Measurements from ENCODE around the gene DAP. TPM values are rescaled to one million over a fixed set of nuclear protein-coding genes. Genes with fewer than 3 reads are reported as not detected.

Gene DAP
- total RNA-seq, 3 donors from 2014 or later (not counting 1 experiment from before 2014, with no cell fraction given) = 38.4 to 48.9 (median 44.9) TPM

DNA sequence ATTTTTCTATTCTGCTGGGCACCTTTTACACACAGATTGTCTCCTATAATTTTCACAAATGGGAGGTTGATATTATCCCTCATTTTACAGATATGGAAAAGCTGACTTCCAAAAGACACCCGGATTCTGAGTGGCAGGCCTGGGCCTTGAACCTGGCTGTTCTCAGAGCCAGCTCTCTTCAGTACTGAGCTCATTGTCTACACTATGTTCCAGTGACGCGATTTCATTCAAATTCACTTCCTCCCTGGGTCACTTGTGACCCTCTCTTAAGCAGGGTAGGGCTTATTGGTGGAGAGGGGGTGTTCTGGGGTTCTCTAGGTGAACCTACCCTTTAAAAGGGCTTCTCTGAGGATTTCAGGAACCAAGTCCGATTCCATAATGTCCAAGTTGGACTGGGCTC is 127.0 kb downstream of the DAP start:
- Histone ChIP-seq H3K27me3 (ENCODE audit: control insufficient read depth, insufficient read depth, low read length) (no peaks in the 10 kb centered on the region), H3K4me3 (ENCODE audit: low read length) (no peak overlapping the region), H3K4me1 (ENCODE audit: control insufficient read depth, insufficient read depth, low read length) (peaks cover 53% of the 10 kb centered on the region), H3K9me3 (ENCODE audit: control insufficient read depth, insufficient read depth, low read length) (no peaks in the 10 kb centered on the region), H3K27ac (ENCODE audit: low read length) (peak overlapping the region; percentile 55), H3K36me3 (ENCODE audit: control insufficient read depth, insufficient read depth, low read length) (no peaks in the 10 kb centered on the region)
- TF ChIP-seq, protein P1, sequence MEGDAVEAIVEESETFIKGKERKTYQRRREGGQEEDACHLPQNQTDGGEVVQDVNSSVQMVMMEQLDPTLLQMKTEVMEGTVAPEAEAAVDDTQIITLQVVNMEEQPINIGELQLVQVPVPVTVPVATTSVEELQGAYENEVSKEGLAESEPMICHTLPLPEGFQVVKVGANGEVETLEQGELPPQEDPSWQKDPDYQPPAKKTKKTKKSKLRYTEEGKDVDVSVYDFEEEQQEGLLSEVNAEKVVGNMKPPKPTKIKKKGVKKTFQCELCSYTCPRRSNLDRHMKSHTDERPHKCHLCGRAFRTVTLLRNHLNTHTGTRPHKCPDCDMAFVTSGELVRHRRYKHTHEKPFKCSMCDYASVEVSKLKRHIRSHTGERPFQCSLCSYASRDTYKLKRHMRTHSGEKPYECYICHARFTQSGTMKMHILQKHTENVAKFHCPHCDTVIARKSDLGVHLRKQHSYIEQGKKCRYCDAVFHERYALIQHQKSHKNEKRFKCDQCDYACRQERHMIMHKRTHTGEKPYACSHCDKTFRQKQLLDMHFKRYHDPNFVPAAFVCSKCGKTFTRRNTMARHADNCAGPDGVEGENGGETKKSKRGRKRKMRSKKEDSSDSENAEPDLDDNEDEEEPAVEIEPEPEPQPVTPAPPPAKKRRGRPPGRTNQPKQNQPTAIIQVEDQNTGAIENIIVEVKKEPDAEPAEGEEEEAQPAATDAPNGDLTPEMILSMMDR (IDR thresholded peaks at IDR 0.05) = no peak
- DNase-seq = no peak
- peak; percentile 28 to 46 (median 44) for ATAC-seq
- WGBS (ENCODE audit: insufficient coverage) = 81% methylated on average over 2 of the region's 4 CpGs
- Mint-ChIP-seq H3K27ac (peak overlapping the region; percentile 75 to 89), H3K36me3 (no peaks in the 10 kb centered on the region), H3K27me3 (ENCODE audit: low read depth in 2 of 2) (peaks cover 0 to 3% of the 10 kb centered on the region in 2 donors), H3K4me3 (peak overlapping the region; percentile 82), H3K9me3 (peaks cover 4% of the 10 kb centered on the region in 2 donors), H3K4me1 (peaks cover 24 to 58% of the 10 kb centered on the region in 2 donors)
- intact Hi-C loops (cut with micrococcal nuclease) = no loop called here

DNA sequence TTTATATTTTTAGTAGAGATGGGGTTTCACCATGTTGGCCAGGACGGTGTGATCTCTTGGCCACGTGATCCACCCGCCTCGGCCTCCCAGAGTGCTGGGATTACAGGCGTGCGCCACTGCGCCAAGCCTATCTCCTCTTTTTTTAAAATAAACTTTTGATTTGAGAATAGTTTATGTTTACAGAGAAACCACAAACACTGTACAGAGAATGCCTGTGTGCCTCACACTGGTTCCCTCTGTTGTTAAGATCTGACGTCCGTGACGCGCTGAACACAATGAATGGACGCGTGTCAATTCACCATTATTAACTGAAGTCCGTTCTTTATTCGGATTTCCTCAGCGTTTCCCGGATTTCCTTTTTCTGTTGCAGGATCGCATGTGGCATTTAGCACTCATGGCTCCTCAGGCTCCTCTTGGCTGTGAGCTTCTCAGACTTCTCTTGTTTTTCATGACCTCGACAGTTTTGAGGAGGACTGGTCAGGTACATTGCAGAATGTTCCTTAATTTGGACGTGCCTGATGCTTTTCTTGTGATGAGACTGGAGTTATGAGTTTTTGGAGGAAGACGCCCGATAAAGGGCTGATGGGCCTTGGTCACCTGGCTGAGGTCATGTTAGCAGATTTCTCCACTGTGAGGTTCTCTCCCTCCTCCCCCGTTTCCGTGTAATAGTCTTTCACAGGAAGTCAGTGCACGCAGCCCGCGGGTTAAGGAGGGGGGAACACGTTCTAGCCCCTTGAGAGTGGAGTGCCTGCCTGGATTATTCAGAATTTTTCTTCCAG is 127.6 kb downstream of the DAP start:
- H3K36me3 Mint-ChIP-seq = no peaks in the 10 kb centered on the region
- peaks cover 24 to 53% of the 10 kb centered on the region in 2 donors for H3K4me1 Mint-ChIP-seq
- peak overlapping the region; percentile 75 to 89 for H3K27ac Mint-ChIP-seq
- Histone ChIP-seq H3K4me1 (ENCODE audit: control insufficient read depth, insufficient read depth, low read length) (peaks cover 53% of the 10 kb centered on the region), H3K27me3 (ENCODE audit: control insufficient read depth, insufficient read depth, low read length) (no peaks in the 10 kb centered on the region), H3K4me3 (ENCODE audit: low read length) (no peak overlapping the region), H3K9me3 (ENCODE audit: control insufficient read depth, insufficient read depth, low read length) (no peaks in the 10 kb centered on the region), H3K27ac (ENCODE audit: low read length) (peak overlapping the region; percentile 55), H3K36me3 (ENCODE audit: control insufficient read depth, insufficient read depth, low read length) (no peaks in the 10 kb centered on the region)
- TF ChIP-seq, protein P1 (IDR thresholded peaks at IDR 0.05) = no peak
- peak overlapping the region; percentile 82 for H3K4me3 Mint-ChIP-seq
- intact Hi-C loops (cut with micrococcal nuclease) = no loop called here
- peak in 1 of 2 donors; percentile 64 for DNase-seq
- H3K27me3 Mint-ChIP-seq (ENCODE audit: low read depth in 2 of 2) = peaks cover 0 to 6% of the 10 kb centered on the region in 2 donors
- 27% methylated on average over 23 of the region's 28 CpGs for WGBS (ENCODE audit: insufficient coverage)
- H3K9me3 Mint-ChIP-seq = peaks cover 1 to 2% of the 10 kb centered on the region in 2 donors
- ATAC-seq = peak; percentile 66 to 78 (median 76)

DNA sequence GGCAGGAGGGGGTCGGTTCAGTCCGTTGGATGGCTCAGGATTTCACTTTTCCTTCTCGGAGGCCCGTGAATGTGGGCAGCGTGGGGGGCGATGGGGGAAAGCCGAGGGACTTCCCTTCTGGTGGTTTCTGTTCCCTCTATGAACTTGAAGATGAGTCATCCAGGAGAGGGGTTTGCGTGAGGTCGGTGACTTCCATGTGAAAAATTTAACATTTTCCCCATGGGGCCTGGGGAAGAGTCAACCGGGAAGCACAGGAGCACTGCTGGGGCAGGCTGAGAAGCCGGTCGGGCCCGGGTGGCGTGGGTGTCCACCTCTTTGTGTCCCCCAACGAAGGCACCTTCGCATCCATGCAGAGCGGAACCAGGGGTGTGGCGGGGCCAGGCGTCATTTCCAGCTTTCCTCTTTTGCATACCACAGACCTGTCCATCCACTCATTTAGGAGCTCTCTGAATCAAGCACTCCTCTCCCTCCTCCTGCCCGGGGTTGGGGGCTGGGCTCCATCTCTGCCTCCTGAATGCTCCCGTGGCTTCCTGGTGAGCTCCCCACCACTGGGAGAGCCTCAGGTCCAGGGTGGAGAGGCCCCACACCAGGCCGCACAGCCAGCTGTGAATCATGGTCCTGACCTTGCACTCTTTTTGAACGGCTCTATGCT is 128.8 kb downstream of the DAP start:
- Histone ChIP-seq H3K27ac (ENCODE audit: low read length) (peak overlapping the region; percentile 67), H3K9me3 (ENCODE audit: control insufficient read depth, insufficient read depth, low read length) (no peaks in the 10 kb centered on the region), H3K4me3 (ENCODE audit: low read length) (peak overlapping the region; percentile 11), H3K27me3 (ENCODE audit: control insufficient read depth, insufficient read depth, low read length) (no peaks in the 10 kb centered on the region), H3K36me3 (ENCODE audit: control insufficient read depth, insufficient read depth, low read length) (no peaks in the 10 kb centered on the region), H3K4me1 (ENCODE audit: control insufficient read depth, insufficient read depth, low read length) (peaks cover 62% of the 10 kb centered on the region)
- intact Hi-C loops (cut with micrococcal nuclease) = no loop called here
- DNase-seq (peak in 1 of 2 donors; percentile 52), ATAC-seq (no peak)
- 43% methylated on average over 22 of the region's 23 CpGs for WGBS (ENCODE audit: insufficient coverage)
- peak overlapping the region in 1 of 2 donors; percentile 89 for H3K27ac Mint-ChIP-seq
- TF ChIP-seq, protein P1 (IDR thresholded peaks at IDR 0.05) = no peak
- no peak overlapping the region for H3K4me3 Mint-ChIP-seq
- peaks cover 0 to 6% of the 10 kb centered on the region in 2 donors for H3K27me3 Mint-ChIP-seq (ENCODE audit: low read depth in 2 of 2)
- H3K9me3 Mint-ChIP-seq = no peaks in the 10 kb centered on the region
- H3K36me3 Mint-ChIP-seq = no peaks in the 10 kb centered on the region
- peaks cover 33 to 58% of the 10 kb centered on the region in 2 donors for H3K4me1 Mint-ChIP-seq

All from natural killer cell (primary cell).